HL-60/S4 treated with retinoic acid at 250 ng/mL for 4 days and 3 days (cell line): ENCODE results near the gene ZNF775.

Experiments used
- in situ Hi-C: fragments of 300-500 bp; cut with MboI; formaldehyde crosslinking; loops from 2 replicates; pipeline ENCODE4 v1.7.0; 2022; ENCODE audit warnings: low sequenced_read_pairs

The ZNF775 gene

GRCh38 chr7:150378853-150379440 is at the start of gene ZNF775:
TSS of gene ZNF775 (plus strand) at chr7:150379330. CDS start at chr7:150388471, 9,141 bp downstream.
- in situ Hi-C loops: no loop called here

GRCh38 chr7:150329331-150330120 is 49.6 kb upstream of the ZNF775 start:
- in situ Hi-C loops: no loop called here

- in situ Hi-C loops: no loop called here
Measured at GRCh38 chr7:150330211-150330885, 48.8 kb upstream of the ZNF775 start.

- in situ Hi-C loops: no loop called here
Measured at GRCh38 chr7:150332852-150333635, 46.1 kb upstream of the ZNF775 start.

- in situ Hi-C loops: no loop called here
Measured at GRCh38 chr7:150333659-150334058, 45.5 kb upstream of the ZNF775 start.

- in situ Hi-C loops: no loop called here
Measured at GRCh38 chr7:150334108-150334507, 45.0 kb upstream of the ZNF775 start.

GRCh38 chr7:150335108-150335773 is 43.9 kb upstream of the ZNF775 start:
- in situ Hi-C loops: no loop called here

GRCh38 chr7:150335774-150336112 is 43.4 kb upstream of the ZNF775 start:
- in situ Hi-C loops: no loop called here

- in situ Hi-C loops: no loop called here
Measured at GRCh38 chr7:150336746-150337145, 42.4 kb upstream of the ZNF775 start.

GRCh38 chr7:150337179-150337578 is 42.0 kb upstream of the ZNF775 start:
- in situ Hi-C loops: no loop called here

- in situ Hi-C loops: no loop called here
Measured at GRCh38 chr7:150337659-150338081, 41.5 kb upstream of the ZNF775 start.

- in situ Hi-C loops: no loop called here
Measured at GRCh38 chr7:150338166-150338829, 40.8 kb upstream of the ZNF775 start.

- in situ Hi-C loops: no loop called here
Measured at GRCh38 chr7:150339409-150339809, 39.7 kb upstream of the ZNF775 start.

GRCh38 chr7:150340024-150340749 is 38.9 kb upstream of the ZNF775 start:
- in situ Hi-C loops: no loop called here

GRCh38 chr7:150340875-150341262 is 38.3 kb upstream of the ZNF775 start:
- in situ Hi-C loops: no loop called here

GRCh38 chr7:150341263-150342120 is 37.6 kb upstream of the ZNF775 start, which contains the start of gene RARRES2:
TSS of gene RARRES2 (minus strand) at chr7:150341629. CDS start at chr7:150340609, 1,020 bp downstream.
- in situ Hi-C loops: no loop called here

- in situ Hi-C loops: no loop called here
Measured at GRCh38 chr7:150342121-150342408, 37.1 kb upstream of the ZNF775 start.

GRCh38 chr7:150343225-150343624 is 35.9 kb upstream of the ZNF775 start:
- in situ Hi-C loops: no loop called here

GRCh38 chr7:150344299-150344698 is 34.8 kb upstream of the ZNF775 start:
- in situ Hi-C loops: no loop called here
